ENCODE results near the gene ZNF322. TPM values are rescaled to one million over a fixed set of nuclear protein-coding genes. Genes with fewer than 3 reads are reported as not detected.

The ZNF322 gene
- total RNA-seq, 2 donors from 2014 or later: 3.1 to 4.4 TPM

DNA sequence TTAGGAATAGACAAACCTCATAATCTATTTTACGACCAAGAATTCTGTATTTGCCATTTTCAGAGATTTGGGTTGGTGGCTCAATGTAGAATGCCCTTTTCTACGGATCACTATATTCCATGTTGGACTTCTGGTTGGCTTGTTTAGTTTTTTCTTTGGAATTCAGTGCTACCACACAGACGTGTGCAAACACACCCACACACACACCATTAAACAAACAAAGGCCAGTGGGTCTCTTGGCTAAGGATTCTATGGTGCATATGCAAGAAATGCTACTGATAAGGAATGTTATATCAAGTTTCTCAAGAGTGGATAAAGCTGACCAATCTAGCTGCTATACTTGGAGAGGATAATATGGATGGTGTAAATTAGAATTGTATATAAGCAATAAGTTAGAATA is 54.7 kb downstream of the ZNF322 start:
- Mint-ChIP-seq H3K27me3 (no peaks in the 10 kb centered on the region), H3K4me3 (no peak overlapping the region), H3K36me3 (ENCODE audit: low read depth) (no peaks in the 10 kb centered on the region), H3K4me1 (peaks cover 9% of the 10 kb centered on the region), H3K27ac (no peak overlapping the region)
- H3K9me3 ChIP-seq (ENCODE audit: control insufficient read depth, low read length, poor library complexity, severe bottlenecking): no peaks in the 10 kb centered on the region
- DNase-seq (no peak), ATAC-seq (no peak)

DNA sequence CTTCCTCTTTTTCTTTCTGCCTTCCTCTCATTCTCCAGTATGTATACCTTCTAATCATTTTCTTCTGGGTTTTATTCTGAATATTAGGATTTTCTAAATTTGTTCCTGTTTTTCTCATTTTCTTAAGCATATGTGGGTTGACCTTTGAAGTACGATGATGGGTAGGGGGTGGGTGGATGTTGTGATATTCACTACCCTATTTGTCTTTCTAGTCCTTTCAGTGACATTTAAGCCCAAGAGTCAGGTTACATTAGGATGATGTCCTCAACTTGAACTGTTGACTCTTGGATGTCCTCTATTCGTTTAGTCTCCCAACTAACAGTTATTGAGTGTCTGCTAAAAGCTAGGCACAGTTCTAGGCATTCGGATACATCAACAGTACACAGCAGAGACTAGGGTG is 55.5 kb downstream of the ZNF322 start:
- DNase-seq: no peak
- H3K4me1 Mint-ChIP-seq: peaks cover 9% of the 10 kb centered on the region
- H3K4me3 Mint-ChIP-seq: no peak overlapping the region
- no peaks in the 10 kb centered on the region for H3K36me3 Mint-ChIP-seq (ENCODE audit: low read depth)
- H3K9me3 ChIP-seq (ENCODE audit: control insufficient read depth, low read length, poor library complexity, severe bottlenecking): no peaks in the 10 kb centered on the region
- H3K27me3 Mint-ChIP-seq: no peaks in the 10 kb centered on the region
- no peak for ATAC-seq
- peak overlapping the region; percentile 56 for H3K27ac Mint-ChIP-seq

DNA sequence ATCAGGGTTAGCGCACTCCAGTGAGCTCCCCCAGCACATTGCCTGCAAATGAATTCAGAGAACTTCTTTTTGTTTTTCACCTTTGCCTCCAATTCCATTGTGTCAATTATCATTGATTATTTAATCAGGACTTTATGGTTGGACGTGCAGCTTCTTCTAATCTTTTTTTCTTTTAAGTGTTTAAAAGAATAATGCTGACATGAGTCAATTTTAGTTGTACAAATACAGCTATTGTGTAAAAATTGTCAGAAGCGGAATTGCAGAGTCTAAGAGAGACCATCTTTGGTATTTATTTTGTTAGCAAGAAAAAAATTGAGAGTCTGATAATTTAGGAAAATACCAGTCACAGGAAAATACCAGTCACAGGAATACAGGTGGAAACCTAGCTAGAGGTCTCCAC is 57.3 kb downstream of the ZNF322 start:
- H3K27ac Mint-ChIP-seq: no peak overlapping the region
- peaks cover 2% of the 10 kb centered on the region for H3K36me3 Mint-ChIP-seq (ENCODE audit: low read depth)
- H3K4me3 Mint-ChIP-seq: no peak overlapping the region
- H3K27me3 Mint-ChIP-seq: no peaks in the 10 kb centered on the region
- DNase-seq (no peak), ATAC-seq (no peak)
- H3K4me1 Mint-ChIP-seq: peaks cover 10% of the 10 kb centered on the region
- H3K9me3 ChIP-seq (ENCODE audit: control insufficient read depth, low read length, poor library complexity, severe bottlenecking): no peaks in the 10 kb centered on the region

GRCh38 chr6:26600759-26601158 is 58.8 kb downstream of the ZNF322 start:
- DNase-seq (no peak), ATAC-seq (no peak)
- H3K27ac Mint-ChIP-seq: peak overlapping the region; percentile 77
- peaks cover 10% of the 10 kb centered on the region for H3K4me1 Mint-ChIP-seq
- peaks cover 2% of the 10 kb centered on the region for H3K36me3 Mint-ChIP-seq (ENCODE audit: low read depth)
- no peaks in the 10 kb centered on the region for H3K27me3 Mint-ChIP-seq
- no peaks in the 10 kb centered on the region for H3K9me3 ChIP-seq (ENCODE audit: control insufficient read depth, low read length, poor library complexity, severe bottlenecking)
- peak overlapping the region; percentile 33 for H3K4me3 Mint-ChIP-seq

GRCh38 chr6:26599591-26599990 is 60.0 kb downstream of the ZNF322 start:
- Mint-ChIP-seq H3K36me3 (ENCODE audit: low read depth) (peaks cover 2% of the 10 kb centered on the region), H3K27ac (peak overlapping the region; percentile 77), H3K4me3 (no peak overlapping the region), H3K27me3 (peaks cover 2% of the 10 kb centered on the region), H3K4me1 (peaks cover 10% of the 10 kb centered on the region)
- DNase-seq (no peak), ATAC-seq (no peak)
- H3K9me3 ChIP-seq (ENCODE audit: control insufficient read depth, low read length, poor library complexity, severe bottlenecking): no peaks in the 10 kb centered on the region

GRCh38 chr6:26599134-26599533 is 60.4 kb downstream of the ZNF322 start:
- Mint-ChIP-seq H3K36me3 (ENCODE audit: low read depth) (peaks cover 2% of the 10 kb centered on the region), H3K27ac (peak overlapping the region; percentile 77), H3K27me3 (peaks cover 7% of the 10 kb centered on the region), H3K4me3 (no peak overlapping the region), H3K4me1 (peaks cover 10% of the 10 kb centered on the region)
- H3K9me3 ChIP-seq (ENCODE audit: control insufficient read depth, low read length, poor library complexity, severe bottlenecking): no peaks in the 10 kb centered on the region
- no peak for ATAC-seq
- no peak for DNase-seq

DNA sequence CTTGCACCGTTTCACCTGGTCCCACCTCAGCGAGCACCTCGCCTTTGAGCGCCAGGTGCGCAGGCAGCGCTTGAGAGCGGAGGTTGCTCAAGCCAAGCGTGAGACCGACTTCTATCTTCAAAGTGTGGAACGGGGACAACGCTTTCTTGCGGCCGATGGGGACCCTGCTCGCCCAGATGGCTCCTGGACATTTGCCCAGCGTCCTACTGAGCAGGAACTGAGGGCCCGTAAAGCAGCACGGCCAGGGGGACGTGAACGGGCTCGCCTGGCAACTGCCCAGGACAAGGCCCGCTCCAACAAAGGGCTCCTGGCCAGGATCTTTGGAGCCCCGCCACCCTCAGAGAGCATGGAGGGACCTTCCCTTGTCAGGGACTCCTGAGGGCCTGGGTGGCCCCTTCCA is 61.3 kb downstream of the ZNF322 start:
- no peaks in the 10 kb centered on the region for H3K9me3 ChIP-seq (ENCODE audit: control insufficient read depth, low read length, poor library complexity, severe bottlenecking)
- peaks cover 16% of the 10 kb centered on the region for H3K27me3 Mint-ChIP-seq
- peaks cover 2% of the 10 kb centered on the region for H3K36me3 Mint-ChIP-seq (ENCODE audit: low read depth)
- H3K4me1 Mint-ChIP-seq: peaks cover 8% of the 10 kb centered on the region
- no peak overlapping the region for H3K4me3 Mint-ChIP-seq
- no peak for ATAC-seq
- H3K27ac Mint-ChIP-seq: no peak overlapping the region
- no peak for DNase-seq

- Mint-ChIP-seq H3K36me3 (ENCODE audit: low read depth) (peaks cover 2% of the 10 kb centered on the region), H3K4me1 (peaks cover 8% of the 10 kb centered on the region), H3K27ac (no peak overlapping the region), H3K27me3 (peaks cover 20% of the 10 kb centered on the region), H3K4me3 (no peak overlapping the region)
- no peak for DNase-seq
- H3K9me3 ChIP-seq (ENCODE audit: control insufficient read depth, low read length, poor library complexity, severe bottlenecking): no peaks in the 10 kb centered on the region
- ATAC-seq: no peak
Observed at GRCh38 chr6:26597821-26598220, 61.7 kb downstream of the ZNF322 start.

DNA sequence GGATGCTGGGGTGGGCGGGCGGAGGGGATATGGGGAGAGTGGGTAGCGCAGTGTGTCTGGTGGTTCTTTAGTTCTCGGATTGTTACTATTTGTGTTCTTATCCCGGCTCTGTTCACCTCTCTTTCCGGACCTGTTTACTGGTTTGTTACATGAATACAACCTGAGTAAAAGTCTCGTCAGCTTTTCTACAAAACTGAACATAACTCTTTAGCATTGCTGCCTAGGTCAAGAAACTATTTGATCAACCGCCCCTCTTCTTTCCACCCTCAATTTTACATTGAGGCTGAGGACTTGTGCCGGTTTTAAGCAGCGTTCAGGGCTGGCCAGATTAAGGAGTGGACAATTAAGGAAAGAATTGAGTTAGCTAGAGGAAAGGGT is 62.2 kb downstream of the ZNF322 start:
- DNase-seq: no peak

GRCh38 chr6:26596579-26597388 is 62.8 kb downstream of the ZNF322 start, which contains the start of gene ABT1:
ABT1 (plus strand) TSS chr6:26596953; CDS start chr6:26596983, 30 bp downstream.
- ATAC-seq (peak; percentile 88), DNase-seq (peak; percentile 87 to 93 (median 93))
- Mint-ChIP-seq H3K27ac (no peak within 1 kb of the TSS), H3K4me1 (peaks cover 8% of the 10 kb centered on the region), H3K27me3 (peaks cover 24% of the 10 kb centered on the region), H3K36me3 (ENCODE audit: low read depth) (peaks cover 2% of the 10 kb centered on the region), H3K4me3 (no peak within 1 kb of the TSS)
- H3K9me3 ChIP-seq (ENCODE audit: control insufficient read depth, low read length, poor library complexity, severe bottlenecking): no peaks in the 10 kb centered on the region

More for the DNA sequence above, 62.2 kb downstream of the ZNF322 start:
- H3K4me3 Mint-ChIP-seq: no peak overlapping the region
- H3K9me3 ChIP-seq (ENCODE audit: control insufficient read depth, low read length, poor library complexity, severe bottlenecking): no peaks in the 10 kb centered on the region
- peaks cover 2% of the 10 kb centered on the region for H3K36me3 Mint-ChIP-seq (ENCODE audit: low read depth)
- H3K27ac Mint-ChIP-seq: no peak overlapping the region
- peaks cover 8% of the 10 kb centered on the region for H3K4me1 Mint-ChIP-seq
- no peak for ATAC-seq
- peaks cover 20% of the 10 kb centered on the region for H3K27me3 Mint-ChIP-seq

DNA sequence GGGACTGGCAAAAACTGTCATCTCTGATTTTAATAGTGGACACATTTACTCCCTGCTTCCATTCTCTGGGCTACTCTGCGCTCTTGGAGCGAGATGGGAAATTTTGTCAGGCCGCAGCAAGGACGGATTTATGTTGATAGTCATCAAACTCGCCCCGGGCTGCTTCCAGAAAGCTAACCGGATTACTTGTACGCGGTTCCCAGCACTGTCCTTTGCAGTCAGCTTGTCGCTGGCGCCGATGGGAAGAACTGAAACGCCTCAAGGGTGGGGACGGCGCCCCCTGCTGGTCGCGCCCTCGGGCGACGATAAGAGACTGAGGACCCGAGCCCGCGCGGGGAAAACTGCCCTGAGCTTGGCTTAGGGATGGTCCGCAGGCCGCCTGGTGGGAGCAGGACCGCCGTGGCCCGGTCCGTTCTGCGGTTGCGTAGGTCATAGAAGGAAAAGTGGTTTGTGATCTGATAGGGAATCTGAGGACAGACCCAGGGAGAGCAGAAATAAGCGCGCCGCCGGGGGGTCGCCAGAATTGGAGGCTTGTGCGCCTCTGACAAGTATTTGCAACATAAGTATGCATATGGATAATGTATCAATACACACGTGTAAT is 63.8 kb downstream of the ZNF322 start:
- ATAC-seq (peak; percentile 43), DNase-seq (peak; percentile 75 to 82 (median 79))
- H3K9me3 ChIP-seq (ENCODE audit: control insufficient read depth, low read length, poor library complexity, severe bottlenecking): no peaks in the 10 kb centered on the region
- peaks cover 8% of the 10 kb centered on the region for H3K4me1 Mint-ChIP-seq
- peaks cover 2% of the 10 kb centered on the region for H3K36me3 Mint-ChIP-seq (ENCODE audit: low read depth)
- peaks cover 32% of the 10 kb centered on the region for H3K27me3 Mint-ChIP-seq
- no peak overlapping the region for H3K4me3 Mint-ChIP-seq
- H3K27ac Mint-ChIP-seq: no peak overlapping the region

DNA sequence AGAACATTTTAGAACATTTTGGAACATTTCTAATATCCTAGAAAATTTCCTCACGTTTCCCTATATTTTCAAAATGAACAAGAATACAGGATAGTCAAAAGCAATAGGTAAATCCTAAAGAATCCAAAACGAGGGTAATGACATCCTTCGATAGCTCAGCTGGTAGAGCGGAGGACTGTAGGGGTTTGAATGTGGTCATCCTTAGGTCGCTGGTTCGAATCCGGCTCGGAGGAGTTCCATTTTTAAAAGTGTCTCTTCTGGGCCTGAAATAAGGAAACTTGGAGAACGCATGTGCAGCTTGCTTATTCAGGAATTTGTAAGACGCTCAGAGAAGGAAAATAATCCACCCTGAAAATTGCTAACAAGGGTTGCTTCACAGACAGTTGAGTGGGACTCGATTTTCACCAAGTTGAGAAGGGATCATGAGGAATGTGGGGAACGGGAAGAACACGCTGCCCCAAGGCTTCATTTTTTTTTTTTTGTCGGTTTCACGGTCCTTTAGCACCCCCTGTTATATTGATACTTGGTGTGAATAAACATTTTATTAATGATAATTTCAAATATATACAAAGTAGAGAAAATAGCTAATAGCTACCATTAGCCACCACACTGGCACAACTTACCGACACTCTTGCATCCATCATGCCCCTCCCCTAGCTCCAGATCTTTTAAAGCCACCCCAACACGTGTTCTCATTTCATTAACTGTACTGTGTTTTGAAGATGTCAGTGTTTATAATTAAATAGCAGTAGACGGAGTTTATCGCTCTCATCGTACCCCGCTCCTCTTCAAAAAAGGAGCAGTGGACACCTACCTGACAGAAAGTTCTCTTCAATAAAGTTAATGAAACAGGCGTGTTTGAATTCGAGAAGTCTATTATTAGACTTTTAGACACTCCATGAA is 64.6 kb downstream of the ZNF322 start:
- peaks cover 8% of the 10 kb centered on the region for H3K4me1 Mint-ChIP-seq
- H3K4me3 Mint-ChIP-seq: peak overlapping the region; percentile 50

GRCh38 chr6:26594131-26594498 is 65.4 kb downstream of the ZNF322 start:
- H3K9me3 ChIP-seq (ENCODE audit: control insufficient read depth, low read length, poor library complexity, severe bottlenecking): no peaks in the 10 kb centered on the region
- Mint-ChIP-seq H3K27ac (no peak overlapping the region), H3K27me3 (peaks cover 38% of the 10 kb centered on the region), H3K4me3 (no peak overlapping the region), H3K36me3 (ENCODE audit: low read depth) (peaks cover 2% of the 10 kb centered on the region), H3K4me1 (peaks cover 8% of the 10 kb centered on the region)
- DNase-seq: no peak
- ATAC-seq: no peak

More for the DNA sequence above, 64.6 kb downstream of the ZNF322 start:
- H3K9me3 ChIP-seq (ENCODE audit: control insufficient read depth, low read length, poor library complexity, severe bottlenecking): no peaks in the 10 kb centered on the region
- DNase-seq (no peak), ATAC-seq (no peak)
- Mint-ChIP-seq H3K36me3 (ENCODE audit: low read depth) (peaks cover 2% of the 10 kb centered on the region), H3K27me3 (peaks cover 38% of the 10 kb centered on the region), H3K27ac (no peak overlapping the region)
